Fibroblast of skin of abdomen (primary cell): ENCODE measurements around the gene SLC45A3.
A peak's percentile ranks its signal among the peaks of the same experiment; 100 is the strongest.

Experiments
- DNase-seq: peaks from one replicate; pipeline ENCODE4 v3.0.0-alpha.2; 2013

The SLC45A3 gene

DNA sequence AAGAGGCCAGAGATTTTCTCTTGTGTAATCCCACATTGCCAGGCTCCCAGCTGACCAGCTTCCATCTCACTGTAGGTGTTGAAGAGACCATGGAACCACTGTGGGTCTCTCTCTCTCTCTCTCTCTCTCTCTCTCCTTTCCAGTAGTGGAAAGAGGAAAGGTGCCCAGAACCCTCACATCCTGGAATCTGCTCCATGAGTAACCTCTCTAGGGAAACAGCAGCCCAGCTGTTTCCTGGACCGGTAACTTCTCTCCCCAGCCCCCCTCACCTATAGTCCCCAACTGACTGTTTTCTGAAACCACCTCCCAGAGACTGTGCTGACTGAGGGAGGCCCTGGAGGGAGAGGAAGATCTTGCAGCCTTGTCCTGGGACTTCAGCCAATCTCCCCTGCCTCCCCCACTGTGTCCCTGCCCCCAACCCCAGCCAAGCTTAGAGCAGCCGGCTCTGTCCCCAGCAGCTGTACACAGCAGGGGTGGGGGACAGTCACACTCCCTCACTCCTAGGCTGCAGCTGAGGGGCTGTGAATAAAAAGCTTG is 20.6 kb upstream of the SLC45A3 start:
- peak; percentile 23 for DNase-seq

DNA sequence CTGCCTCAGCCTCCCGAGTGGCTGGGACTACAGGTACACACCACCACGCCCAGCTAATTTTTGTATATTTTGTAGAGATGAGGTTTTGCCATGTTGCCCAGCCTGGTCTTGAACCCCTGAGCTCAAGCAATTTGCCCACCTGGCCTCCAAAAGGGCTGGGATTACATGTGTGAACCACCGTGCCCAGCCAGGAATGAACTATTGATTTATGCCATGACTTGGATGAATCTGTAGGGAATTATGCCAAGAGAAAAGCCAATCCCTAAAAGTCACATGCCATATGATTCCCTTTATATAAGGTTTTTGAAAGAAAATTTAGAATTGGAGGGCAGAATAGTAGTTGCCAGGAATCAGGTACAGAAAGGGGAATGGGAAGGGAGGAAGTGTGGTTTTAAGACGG is 19.1 kb upstream of the SLC45A3 start:
- no peak for DNase-seq

DNA sequence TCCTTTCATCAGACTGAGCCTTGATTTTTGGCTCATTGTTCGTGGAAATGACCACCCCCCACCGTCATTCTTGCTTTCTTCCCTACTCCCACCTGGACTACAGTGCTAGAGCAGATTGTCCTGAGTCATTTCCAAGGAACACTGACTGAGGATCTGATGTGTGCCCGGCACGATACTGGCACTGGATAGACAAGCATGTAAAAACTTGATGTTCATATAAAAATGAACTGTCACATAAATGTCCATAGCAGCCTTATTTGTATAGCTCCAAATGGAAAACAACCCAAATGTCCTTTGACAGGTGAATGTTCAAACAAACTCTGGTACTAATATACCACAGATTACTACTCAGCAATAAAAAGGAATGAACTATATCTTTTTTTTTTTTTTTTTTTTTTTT is 18.6 kb upstream of the SLC45A3 start:
- no peak for DNase-seq

DNA sequence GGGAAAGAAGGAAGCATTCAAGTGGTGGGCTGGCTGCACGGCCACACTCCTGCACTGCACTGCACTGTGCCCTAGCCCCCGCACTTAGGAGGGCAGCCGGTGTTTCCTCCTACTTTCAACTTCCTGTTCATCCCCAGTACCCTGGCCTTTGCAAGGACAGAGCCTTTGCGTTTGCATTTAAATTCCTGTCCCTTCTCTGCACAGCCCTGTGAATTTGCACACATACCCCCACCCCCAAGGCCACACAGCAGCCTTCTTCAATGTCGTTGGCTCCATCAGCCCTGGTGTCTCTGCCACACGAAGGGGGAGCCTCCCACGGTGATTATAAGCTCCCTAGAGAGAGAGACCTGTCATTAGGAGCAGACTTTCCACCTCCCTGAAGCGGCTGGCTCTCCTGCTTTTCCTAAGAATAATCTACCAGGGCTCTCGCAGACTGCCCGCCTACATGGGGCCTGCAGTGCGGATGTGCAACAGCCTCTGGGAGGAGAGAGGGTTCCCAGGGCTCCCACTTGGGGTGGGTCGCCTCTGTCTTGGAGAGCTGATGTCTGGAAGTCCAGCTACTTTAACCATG is 13.2 kb upstream of the SLC45A3 start:
- DNase-seq, result no peak

DNA sequence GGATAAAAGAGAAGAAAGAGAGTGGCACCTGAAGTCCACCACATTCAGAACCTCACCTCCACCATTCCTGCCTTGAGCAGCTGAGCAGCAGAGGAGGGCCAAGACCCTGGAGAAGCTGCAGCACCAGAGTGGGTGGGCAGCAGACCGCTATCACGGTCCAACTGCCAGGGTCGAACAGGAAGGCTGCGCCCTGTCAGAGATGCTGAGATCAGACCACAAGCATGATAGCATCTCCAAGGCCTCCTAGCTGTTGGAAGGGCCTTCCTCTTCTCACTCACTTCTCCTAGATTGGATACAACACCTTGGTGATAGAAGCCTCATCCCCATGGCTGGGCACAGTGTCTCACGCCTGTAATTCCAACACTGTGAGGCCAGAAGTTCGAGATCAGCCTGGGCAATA is 12.1 kb upstream of the SLC45A3 start:
- DNase-seq, result no peak

DNA sequence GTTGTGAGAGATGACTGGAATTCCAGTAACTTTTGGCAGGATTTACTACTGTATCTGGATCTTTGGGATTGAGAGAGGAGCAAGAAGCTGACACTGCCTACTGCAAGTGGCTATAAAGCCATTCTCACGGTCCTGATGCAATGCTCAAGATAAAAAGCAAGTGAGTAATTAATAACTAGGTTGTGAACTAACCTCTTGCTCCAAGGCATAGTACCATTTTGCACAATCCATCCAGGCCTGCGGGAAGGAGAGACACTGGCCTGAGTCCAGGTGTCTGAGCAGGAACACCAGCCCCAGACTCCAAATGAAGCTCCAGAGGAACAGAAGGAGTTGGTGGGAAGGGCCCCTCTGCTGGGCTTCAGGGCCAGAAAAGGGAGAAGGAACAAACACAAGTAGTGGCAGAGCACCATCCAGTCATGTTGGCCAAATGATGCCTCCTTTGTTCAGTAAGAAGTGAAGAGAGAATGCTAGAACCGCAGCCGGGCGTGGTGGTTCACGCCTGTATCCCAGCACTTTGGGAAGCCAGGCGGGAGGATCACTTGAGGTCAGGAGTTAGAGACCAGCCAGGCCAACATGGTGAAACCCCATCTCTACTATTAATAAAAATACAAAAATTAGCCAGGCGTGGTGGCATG is 9.9 kb upstream of the SLC45A3 start:
- no peak for DNase-seq

DNA sequence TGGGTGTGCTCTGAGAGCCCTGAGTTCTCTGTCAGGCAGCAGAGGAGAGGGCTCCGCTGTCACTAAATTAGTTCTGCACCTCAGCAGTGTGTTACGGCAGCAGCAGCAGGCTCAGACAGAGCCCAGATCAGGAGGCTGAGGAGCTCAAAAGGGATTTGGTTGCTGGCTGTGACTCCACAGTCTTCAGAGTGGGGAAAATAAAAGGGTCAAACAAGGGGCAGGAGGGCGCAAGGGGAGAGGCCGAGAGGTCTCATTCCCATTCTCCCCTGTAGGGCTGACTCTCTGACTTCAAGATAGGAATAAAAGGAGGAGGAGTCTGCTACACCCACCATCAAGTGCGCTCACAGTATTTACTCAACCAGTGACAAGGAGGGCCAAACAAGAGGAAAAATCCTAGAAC is 9.2 kb upstream of the SLC45A3 start:
- DNase-seq, result no peak

DNA sequence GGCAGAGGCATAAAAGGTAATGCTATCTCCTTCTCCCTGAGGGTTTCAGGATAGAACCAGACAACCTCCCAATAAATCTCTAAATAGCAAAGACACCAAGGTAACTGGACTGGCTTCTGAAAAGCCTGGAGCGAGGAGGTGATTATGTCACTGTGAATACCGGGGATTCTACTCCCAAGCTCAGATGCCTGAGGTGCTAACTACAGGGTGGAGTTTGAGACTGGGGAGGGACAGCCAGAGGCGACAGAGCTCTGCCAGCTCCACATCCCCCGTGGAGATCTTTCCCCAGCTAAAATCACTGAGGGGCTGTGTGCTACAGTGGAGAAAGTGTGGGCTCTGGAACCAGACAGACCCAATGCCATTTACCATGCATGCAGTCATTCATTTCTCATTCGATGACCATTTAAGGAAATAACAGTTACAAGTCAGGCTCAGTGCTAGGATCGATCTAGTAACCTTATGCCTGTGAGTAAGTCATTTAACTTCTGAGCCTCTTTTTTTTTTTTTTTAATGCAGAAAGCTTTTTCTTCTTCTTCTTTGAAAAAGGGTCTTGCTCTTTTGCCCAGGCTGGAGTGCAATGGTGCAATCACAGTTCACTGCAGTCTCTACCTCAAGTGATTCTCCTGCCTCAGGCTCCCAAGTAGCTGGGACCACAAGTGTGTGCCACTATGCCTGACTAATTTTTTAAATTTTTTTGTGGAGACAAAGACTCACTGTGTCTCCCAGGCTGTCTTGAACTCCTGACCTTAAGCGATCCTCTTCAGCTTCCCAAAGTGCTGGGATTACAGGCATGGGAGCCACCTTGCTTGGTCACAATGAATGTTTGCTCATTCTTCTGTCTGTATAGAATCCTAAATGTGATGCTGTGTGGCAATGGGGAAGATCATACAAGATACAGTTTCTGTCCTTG is 8.1 kb upstream of the SLC45A3 start:
- DNase-seq, result no peak

DNA sequence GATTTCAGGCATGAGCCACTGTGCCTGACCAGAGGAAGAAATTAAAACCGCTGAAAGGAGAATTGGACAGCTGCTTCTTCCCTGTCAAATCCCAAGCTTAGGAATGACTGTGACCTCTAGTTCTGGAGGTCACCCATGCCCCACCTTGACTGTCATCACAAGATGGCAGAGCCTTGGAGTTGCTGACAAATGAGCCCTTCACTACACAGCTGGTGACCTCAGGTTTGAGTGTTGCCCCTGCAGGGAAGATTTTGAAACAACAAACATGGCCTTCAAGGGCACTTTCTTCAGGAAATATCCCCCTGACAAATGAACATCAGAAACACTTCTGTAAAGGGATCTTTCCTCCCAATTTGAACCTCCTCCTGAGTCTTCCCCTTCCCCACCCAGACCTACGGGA is 6.9 kb upstream of the SLC45A3 start:
- DNase-seq, result no peak

DNA sequence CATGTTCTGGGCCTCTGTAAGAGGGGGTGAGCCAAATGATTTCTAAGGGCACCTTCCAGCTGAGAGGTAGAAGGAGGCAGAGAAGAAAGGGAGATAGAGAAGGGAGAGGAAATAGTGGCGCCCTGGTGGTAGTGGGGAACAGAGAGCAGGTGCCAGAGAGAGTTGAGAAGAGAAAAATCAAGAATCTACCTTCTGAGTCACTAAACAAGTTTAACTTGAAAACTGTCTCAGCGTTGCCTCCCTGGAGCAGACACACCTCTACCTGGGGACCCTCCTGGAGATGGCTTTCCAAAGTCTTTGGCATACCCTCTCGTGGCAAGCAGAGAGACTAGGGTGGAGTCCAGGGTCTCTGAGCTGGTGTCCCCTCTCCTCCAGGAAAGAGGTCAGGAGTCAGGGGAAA is 1.1 kb upstream of the SLC45A3 start:
- no peak for DNase-seq

DNA sequence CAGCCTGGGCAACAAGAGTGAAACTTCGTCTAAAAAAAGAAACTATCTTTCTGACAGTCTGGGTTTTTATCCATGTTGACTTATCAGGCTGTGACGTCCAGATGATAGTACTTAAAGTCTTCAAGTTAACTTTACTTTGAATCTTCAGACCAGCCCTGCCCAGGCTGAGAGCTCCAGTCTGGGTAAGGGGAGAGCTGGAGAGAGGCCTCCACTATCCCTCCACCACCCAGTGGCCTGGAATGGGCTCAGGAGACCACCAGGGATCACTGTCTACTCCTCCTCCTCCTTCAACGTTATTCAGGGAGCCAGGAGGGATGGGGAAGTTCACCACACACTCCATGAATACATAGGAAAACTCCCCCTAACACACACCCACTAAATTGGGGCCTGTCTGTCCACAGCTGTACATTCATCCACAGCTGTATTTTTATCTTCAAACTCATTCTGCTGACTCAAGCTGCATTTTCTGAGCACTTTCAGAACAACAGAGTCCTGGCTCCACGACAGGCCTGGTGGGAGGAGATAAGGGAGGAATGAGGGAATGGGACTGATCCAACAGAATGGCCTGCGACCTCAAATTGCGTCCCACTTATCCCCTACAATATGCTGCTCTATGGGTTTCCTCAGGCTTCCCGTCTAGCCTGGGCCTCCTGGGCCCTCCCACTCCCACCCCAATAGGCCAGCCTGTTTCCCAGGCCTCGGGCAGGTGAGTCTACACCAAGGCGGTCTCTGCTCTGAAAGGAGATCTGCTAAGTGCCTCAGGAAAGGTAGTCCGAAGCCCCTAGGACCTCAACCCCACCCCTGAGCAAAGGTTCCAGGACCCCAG is 1.8 kb downstream of the SLC45A3 start:
- no peak for DNase-seq

DNA sequence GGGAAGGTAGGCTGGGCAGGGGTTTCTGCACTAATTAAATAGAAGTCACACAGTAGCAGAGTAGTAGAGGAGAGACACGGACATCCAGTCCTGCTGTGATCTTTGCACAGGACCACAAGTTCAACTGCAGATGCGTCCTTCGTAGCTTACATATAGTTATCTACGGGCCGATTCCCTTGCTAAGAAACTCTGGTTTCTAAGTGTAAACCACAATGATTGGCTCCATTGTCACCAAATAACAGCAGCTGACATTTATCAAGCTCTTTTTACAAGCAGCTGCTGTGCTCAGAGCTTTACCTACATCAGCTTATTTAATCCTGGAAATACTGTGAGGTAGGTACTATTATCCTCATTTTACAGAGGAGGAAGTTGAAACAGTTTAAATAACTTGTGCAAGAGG is 3.1 kb downstream of the SLC45A3 start:
- no peak for DNase-seq

DNA sequence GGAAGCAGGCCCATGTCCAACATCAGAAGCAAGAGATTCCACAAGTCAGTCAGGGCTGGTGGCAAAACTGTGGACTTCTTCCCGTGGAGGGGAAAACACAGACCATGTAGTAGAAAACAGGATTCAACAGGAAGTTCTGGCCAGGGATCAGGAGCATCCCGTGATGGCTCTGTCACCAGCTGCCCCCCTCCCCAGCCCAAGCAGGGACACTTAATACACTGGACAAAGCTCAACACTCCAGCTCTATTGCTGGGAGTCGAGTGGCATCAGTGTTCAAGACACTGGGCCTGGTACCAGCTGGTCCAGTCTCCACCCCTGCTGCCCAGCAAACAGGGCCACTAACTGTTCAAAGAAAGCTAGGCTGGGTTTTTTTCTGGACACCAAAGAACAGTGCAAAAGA is 3.7 kb downstream of the SLC45A3 start:
- DNase-seq, result no peak

DNA sequence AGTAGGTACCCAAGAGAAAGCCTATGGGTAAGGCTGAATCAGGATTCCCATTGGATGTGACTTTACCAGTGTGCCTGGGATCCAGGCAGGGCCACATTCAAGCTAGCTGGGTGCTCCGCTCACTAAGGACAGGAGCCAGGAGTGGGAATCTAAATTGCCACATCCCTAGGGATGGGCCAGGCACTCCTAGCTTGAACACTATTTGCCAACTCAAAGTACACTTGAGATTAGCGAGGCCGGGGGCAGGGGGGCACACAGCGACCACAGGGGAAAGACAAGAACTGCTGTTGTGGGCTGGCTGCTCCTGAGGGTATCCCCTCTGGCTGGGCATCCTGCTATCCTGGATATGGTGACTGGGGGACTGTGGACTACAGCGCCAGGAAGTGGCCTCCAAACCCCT is 4.3 kb downstream of the SLC45A3 start:
- DNase-seq, result no peak

DNA sequence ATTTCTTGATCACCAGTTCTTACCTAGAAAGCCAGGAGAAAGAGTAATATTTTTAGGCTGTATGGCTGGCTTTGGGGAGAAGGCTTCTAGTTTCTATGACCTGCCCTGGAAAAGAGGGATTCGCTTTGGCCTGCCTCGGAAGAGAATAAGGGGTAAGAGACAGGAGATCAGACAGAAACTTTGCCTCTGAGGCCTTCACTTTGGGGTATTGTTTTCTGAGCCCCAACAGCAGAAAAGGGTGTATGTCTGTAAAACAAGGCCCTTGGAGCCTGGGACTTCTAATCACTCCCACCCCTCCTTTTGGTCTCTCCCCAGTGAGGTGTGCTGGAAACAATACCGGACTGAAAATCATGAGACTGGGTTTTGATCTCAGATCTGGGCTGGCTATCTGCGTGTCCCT is 5.1 kb downstream of the SLC45A3 start:
- DNase-seq, result no peak

DNA sequence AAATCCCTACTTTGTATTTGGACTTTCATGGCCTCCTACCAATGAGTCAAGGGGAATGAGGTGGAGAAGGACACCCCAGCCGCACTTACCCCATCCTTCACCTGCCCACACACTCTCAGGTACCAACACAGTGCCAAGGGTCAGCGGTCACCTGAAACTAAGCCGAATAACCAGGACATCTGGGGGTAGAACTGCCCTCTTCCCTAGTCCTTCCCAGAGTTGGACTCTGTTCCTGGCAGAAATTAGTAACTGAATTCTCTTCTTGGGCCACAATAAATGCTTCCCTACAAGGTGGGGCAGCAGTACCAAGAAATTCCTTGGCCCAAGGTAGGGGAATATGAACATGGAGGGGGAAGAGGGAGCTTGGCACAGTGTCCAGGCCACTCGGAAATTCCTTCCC is 7.3 kb downstream of the SLC45A3 start:
- DNase-seq, result no peak

DNA sequence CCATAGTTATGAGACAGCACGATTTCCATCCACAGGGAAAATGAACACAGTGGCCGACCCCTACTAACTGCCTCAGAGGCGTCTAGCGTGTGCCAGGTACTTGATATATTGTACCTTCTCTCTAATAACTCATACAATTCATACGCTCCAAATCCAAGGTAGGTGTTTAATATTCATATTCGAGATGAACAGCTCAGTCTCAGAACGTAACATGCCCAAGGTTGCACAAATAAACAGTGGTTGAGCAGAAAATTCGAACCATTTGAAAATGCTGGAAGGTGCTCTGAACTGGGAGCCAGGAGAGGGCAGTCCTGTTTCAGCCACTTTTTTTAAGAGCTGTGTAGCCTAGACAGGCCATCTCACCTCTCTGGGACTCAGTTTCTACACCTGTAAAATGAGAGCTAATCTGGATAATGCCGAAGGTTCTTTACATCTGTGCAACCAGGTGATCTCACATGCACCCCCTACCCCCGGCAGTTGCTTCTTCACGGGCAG is 7.9 kb downstream of the SLC45A3 start:
- DNase-seq, result no peak

DNA sequence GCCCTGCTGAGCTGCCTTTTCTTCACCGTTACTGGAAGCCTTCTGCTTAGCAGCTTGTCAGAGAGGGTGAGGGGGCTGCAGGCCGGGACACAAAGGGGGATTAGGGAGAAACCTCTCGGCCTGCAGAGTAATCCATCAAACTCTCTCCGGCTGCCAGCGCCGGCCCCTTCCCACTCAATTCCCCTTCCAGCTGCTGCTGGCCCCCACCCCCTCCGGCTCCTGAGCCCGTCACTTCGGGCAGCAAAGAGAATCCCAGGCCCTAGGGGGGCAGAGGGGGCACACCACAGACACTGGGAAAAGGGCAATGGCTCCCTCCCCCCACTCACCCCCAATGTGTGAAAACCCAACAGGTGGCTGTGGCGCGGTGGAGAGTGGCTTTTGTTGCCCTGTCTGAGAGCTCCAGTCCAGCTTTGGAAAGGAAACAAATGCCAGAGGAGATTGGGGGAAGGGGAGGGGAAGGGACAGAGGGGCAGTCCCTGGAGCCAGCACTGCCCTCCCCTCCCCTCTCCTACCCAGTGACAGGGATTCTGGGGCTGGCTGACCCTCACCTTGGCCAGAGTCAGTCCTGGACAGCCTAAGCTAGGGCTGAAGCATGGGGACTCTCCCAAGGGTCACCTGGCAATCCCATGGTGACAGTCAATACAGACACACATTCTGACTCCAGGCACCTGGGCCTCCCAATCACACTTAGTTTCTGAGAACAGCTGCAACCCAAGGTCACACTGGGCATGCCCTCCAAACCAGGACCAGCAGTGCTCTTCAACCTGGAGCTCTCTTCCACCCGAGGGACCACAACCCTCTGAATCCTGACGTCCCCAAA is 9.5 kb downstream of the SLC45A3 start:
- no peak for DNase-seq

DNA sequence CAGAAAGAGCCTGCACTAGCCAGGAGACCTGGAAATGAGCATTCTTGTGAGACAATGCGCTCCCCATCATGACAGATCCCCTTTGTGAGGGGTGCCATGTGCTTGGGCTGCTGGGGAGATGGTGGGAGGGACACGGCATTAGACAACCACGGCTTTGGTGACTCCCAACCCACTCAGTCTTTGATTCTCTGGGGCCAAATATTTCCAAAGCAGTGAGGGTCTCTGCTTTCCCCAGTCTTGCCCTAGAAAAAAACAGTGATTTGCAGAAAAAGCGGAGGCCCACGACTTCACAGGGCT is 10.2 kb downstream of the SLC45A3 start:
- DNase-seq, result no peak

DNA sequence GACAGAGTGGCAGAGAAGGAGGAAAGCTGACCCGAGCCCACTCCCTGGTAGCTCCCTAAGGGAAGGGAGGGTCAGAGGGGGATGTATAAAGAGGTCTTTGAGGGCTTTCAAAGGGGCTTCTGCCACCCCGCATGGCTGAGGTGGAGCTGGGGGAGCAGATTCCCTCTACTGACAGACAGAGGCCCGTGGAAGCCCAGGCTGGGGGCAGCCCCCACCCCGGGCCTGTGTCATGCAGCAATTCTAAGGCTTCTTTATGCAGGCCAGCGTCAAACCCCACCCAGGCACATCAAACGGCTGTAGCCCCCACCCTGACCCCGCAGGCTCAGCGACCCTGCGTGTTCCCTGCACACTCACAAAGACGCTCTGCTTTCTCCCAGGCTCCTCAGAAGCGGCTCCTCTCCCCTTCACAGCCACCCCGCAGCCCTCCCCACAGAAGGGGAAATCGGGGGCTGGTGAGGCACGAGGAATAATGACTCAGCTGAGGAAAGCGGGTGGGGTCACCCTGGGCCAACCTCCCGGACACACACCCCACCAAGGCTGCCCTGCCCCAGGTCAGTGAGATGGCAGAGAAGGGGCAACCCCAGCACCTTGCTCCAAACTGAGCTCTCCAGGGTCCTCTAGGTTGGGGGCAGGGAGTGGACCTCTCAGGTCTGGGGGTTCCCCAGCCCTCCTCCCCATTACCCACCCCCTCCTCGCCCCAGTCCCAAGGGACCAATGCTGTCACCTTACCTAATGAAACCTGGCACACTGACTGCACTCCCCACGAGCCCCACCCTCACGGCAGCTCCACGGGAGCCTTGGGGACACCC is 10.8 kb downstream of the SLC45A3 start:
- no peak for DNase-seq

DNA sequence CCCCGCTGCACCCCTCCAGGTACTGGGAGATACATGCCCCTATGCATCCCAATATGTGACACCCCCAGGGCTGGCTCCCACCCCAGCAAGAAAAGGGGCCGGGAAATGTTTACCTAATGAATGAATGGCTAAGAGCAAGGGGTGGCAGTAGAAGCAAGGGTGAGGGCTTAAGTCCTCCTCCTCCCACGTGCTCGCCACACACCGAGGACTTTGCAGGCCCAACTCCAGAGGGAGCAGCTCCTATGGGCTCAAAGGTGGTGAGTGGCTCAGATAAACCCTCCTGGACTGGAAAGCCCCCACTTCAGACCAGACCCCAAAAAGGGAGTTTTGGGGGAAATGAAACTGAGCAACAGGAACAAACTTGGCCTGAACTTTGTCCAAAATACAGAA is 11.4 kb downstream of the SLC45A3 start:
- DNase-seq, result no peak
